WI38 (cell line): ENCODE results near the gene ULK4.
"Not testable (repeated sequence)": the region's sequence is repeated elsewhere in the genome, so short reads cannot be mapped to it uniquely, and the experiment has no call there.

Experiments used
- H3K4me3 ChIP-seq: 2 replicates; pipeline ENCODE4 v1.5.1; 2011; ENCODE audit warnings: low read depth, mild to moderate bottlenecking, control low read depth, low read length
- CTCF ChIP-seq: IDR thresholded peaks from 2 replicates; pipeline ENCODE4 v1.5.1; 2012; ENCODE audit warnings: low read depth, mild to moderate bottlenecking, control low read depth, low read length

The ULK4 gene

GRCh38 chr3:41999909-42000308, 38.0 kb upstream of the ULK4 start:
- no peak for TF ChIP-seq CTCF
- no peak overlapping the region for H3K4me3 ChIP-seq

GRCh38 chr3:41997702-41998550, 36.0 kb upstream of the ULK4 start:
- no peak overlapping the region for H3K4me3 ChIP-seq
- 0 out of 2 replicates have a peak, but pooled peaks have one; percentile 11 for TF ChIP-seq CTCF

- no peak overlapping the region for H3K4me3 ChIP-seq
- TF ChIP-seq CTCF = no peak
Measured at GRCh38 chr3:41991437-41991836, 29.5 kb upstream of the ULK4 start.

- H3K4me3 ChIP-seq = no peak overlapping the region
- no peak for TF ChIP-seq CTCF
Measured at GRCh38 chr3:41989518-41989917, 27.6 kb upstream of the ULK4 start.

- TF ChIP-seq CTCF = no peak
- H3K4me3 ChIP-seq = no peak overlapping the region
Measured at GRCh38 chr3:41987627-41988026, 25.7 kb upstream of the ULK4 start.

- no peak overlapping the region for H3K4me3 ChIP-seq
- no peak for TF ChIP-seq CTCF
Measured at GRCh38 chr3:41986561-41986960, 24.7 kb upstream of the ULK4 start.

GRCh38 chr3:41985018-41985417, 23.1 kb upstream of the ULK4 start:
- no peak for TF ChIP-seq CTCF
- no peak overlapping the region for H3K4me3 ChIP-seq

GRCh38 chr3:41983091-41983490, 21.2 kb upstream of the ULK4 start:
- not testable (repeated sequence) for H3K4me3 ChIP-seq

GRCh38 chr3:41977401-41977800, 15.5 kb upstream of the ULK4 start:
- H3K4me3 ChIP-seq = not testable (repeated sequence)
